KMS-11 (cell line): ENCODE results near the gene REM2.
"Not testable (repeated sequence)": the region's sequence is repeated elsewhere in the genome, so short reads cannot be mapped to it uniquely, and the experiment has no call there.

ENCODE experiments used
- H2AFZ ChIP-seq: fragments of 200-600 bp; sonication (generic); 2 replicates; pipeline ENCODE4 v1.6.1; 2016; ENCODE audit warnings: antibody characterized with exemption, mixed run types, low read depth
- H3K27ac ChIP-seq: fragments of 200-600 bp; sonication (generic); 2 replicates; pipeline ENCODE4 v1.6.1; 2016; ENCODE audit warnings: mild to moderate bottlenecking, mixed run types
- H3K27me3 ChIP-seq: fragments of 200-600 bp; sonication (generic); 2 replicates; pipeline ENCODE4 v1.6.1; 2017; ENCODE audit warnings: mild to moderate bottlenecking, low read depth, mixed run types, moderate library complexity; ENCODE audit not compliant: insufficient read depth
- H3K36me3 ChIP-seq: fragments of 200-600 bp; sonication (generic); 2 replicates; pipeline ENCODE4 v1.6.1; 2017; ENCODE audit warnings: mild to moderate bottlenecking, mixed run types; ENCODE audit not compliant: insufficient read depth
- H3K4me1 ChIP-seq: fragments of 200-600 bp; sonication (generic); 2 replicates; pipeline ENCODE4 v1.6.1; 2016; ENCODE audit warnings: mild to moderate bottlenecking, low read depth, mixed run types; ENCODE audit not compliant: poor library complexity, severe bottlenecking
- H3K4me2 ChIP-seq: fragments of 200-600 bp; sonication (generic); 2 replicates; pipeline ENCODE4 v1.7.0; 2016; ENCODE audit warnings: mild to moderate bottlenecking, mixed run types
- H3K4me3 ChIP-seq: fragments of 200-600 bp; sonication (generic); IDR thresholded peaks from 2 replicates; pipeline ENCODE4 v1.6.1; 2017; ENCODE audit warnings: low read depth, low read length, mixed read lengths; ENCODE audit not compliant: insufficient read depth
- H3K79me2 ChIP-seq: fragments of 200-600 bp; sonication (generic); 2 replicates; pipeline ENCODE4 v1.6.1; 2016; ENCODE audit warnings: low read depth, mixed run types; ENCODE audit not compliant: insufficient read depth
- H3K9ac ChIP-seq: fragments of 200-600 bp; sonication (generic); 2 replicates; pipeline ENCODE4 v1.6.1; 2016; ENCODE audit warnings: mild to moderate bottlenecking, mixed run types
- H4K20me1 ChIP-seq: fragments of 200-600 bp; sonication (generic); 2 replicates; pipeline ENCODE4 v1.6.1; 2016; ENCODE audit warnings: mild to moderate bottlenecking, mixed run types; ENCODE audit not compliant: insufficient read depth
- CTCF ChIP-seq: fragments of 200-600 bp; sonication (generic); conservative IDR thresholded peaks from 2 replicates; pipeline ENCODE4 v1.6.1; 2017; ENCODE audit warnings: low read depth, mild to moderate bottlenecking, antibody characterized with exemption, low read length, moderate library complexity, mixed read lengths

The REM2 gene

GRCh38 chr14:22856428-22856827, 26.6 kb upstream of the REM2 start:
- H3K4me3 ChIP-seq = no peak overlapping the region
- no peaks in the 10 kb centered on the region for H3K79me2 ChIP-seq
- peaks cover 33% of the 10 kb centered on the region for H3K4me1 ChIP-seq
- TF ChIP-seq CTCF = no peak
- no peaks in the 10 kb centered on the region for H3K27me3 ChIP-seq
- no peak overlapping the region for H2AFZ ChIP-seq
- H3K27ac ChIP-seq = no peak overlapping the region
- no peaks in the 10 kb centered on the region for H4K20me1 ChIP-seq
- H3K4me2 ChIP-seq = no peak overlapping the region
- H3K9ac ChIP-seq = no peak overlapping the region
- no peaks in the 10 kb centered on the region for H3K36me3 ChIP-seq

- H4K20me1 ChIP-seq, H3K36me3 ChIP-seq, H3K4me3 ChIP-seq, H3K27me3 ChIP-seq, H2AFZ ChIP-seq, H3K27ac ChIP-seq, H3K4me2 ChIP-seq, H3K9ac ChIP-seq, H3K79me2 ChIP-seq: not testable (repeated sequence)
- peaks cover 15% of the 10 kb centered on the region for H3K4me1 ChIP-seq
Measured at GRCh38 chr14:22860377-22860776, 22.6 kb upstream of the REM2 start.

- Histone ChIP-seq H3K4me1 (peaks cover 15% of the 10 kb centered on the region), H3K36me3 (no peaks in the 10 kb centered on the region), H4K20me1 (no peaks in the 10 kb centered on the region), H3K9ac (no peak overlapping the region), H3K27ac (no peak overlapping the region), H3K4me3 (no peak overlapping the region), H3K4me2 (no peak overlapping the region), H3K79me2 (no peaks in the 10 kb centered on the region), H2AFZ (no peak overlapping the region), H3K27me3 (no peaks in the 10 kb centered on the region)
- no peak for TF ChIP-seq CTCF
Measured at GRCh38 chr14:22861651-22862050, 21.4 kb upstream of the REM2 start.

GRCh38 chr14:22864979-22865378, 18.0 kb upstream of the REM2 start:
- H4K20me1 ChIP-seq = no peaks in the 10 kb centered on the region
- no peaks in the 10 kb centered on the region for H3K27me3 ChIP-seq
- H2AFZ ChIP-seq = no peak overlapping the region

More at GRCh38 chr14:22864979-22865378, 18.0 kb upstream of the REM2 start:
- Histone ChIP-seq H3K79me2 (no peaks in the 10 kb centered on the region), H3K4me1 (peaks cover 7% of the 10 kb centered on the region), H3K36me3 (no peaks in the 10 kb centered on the region), H3K4me3 (no peak overlapping the region), H3K9ac (no peak overlapping the region), H3K4me2 (no peak overlapping the region), H3K27ac (no peak overlapping the region)
- TF ChIP-seq CTCF = no peak
